Measurements from ENCODE around the gene CDH5. TPM values are rescaled to one million over a fixed set of nuclear protein-coding genes. Genes with fewer than 3 reads are reported as not detected.

The CDH5 gene, protein sequence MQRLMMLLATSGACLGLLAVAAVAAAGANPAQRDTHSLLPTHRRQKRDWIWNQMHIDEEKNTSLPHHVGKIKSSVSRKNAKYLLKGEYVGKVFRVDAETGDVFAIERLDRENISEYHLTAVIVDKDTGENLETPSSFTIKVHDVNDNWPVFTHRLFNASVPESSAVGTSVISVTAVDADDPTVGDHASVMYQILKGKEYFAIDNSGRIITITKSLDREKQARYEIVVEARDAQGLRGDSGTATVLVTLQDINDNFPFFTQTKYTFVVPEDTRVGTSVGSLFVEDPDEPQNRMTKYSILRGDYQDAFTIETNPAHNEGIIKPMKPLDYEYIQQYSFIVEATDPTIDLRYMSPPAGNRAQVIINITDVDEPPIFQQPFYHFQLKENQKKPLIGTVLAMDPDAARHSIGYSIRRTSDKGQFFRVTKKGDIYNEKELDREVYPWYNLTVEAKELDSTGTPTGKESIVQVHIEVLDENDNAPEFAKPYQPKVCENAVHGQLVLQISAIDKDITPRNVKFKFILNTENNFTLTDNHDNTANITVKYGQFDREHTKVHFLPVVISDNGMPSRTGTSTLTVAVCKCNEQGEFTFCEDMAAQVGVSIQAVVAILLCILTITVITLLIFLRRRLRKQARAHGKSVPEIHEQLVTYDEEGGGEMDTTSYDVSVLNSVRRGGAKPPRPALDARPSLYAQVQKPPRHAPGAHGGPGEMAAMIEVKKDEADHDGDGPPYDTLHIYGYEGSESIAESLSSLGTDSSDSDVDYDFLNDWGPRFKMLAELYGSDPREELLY
- total RNA-seq (2022; extraction: Qiagen RNA extraction), result 0.09 to 0.22 TPM (median 0.16 TPM) in 5 replicates

DNA sequence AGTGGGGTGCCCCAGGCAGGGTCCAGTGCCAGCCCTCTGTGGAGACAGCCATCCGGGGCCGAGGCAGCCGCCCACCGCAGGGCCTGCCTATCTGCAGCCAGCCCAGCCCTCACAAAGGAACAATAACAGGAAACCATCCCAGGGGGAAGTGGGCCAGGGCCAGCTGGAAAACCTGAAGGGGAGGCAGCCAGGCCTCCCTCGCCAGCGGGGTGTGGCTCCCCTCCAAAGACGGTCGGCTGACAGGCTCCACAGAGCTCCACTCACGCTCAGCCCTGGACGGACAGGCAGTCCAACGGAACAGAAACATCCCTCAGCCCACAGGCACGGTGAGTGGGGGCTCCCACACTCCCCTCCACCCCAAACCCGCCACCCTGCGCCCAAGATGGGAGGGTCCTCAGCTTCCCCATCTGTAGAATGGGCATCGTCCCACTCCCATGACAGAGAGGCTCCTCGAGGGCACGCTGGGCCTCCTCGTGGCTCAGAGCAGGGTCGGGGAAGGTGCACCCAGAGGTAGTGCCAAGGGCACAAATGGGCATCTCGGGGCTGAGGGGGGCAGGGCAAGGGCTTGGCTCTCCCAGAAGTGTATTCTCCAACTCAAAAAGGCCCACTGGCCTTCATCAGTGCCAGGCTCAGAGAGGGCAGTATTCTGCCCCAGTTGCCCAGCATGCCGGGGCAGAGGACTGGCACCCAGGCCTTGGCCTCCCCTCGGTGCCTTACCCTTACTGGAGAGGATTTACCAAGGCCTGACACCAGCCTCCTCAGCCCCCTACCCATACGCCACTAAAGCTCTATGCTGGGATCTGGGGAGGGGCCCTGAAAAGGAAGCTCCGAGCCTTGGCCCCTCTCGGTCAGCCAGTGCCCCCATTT, at the start of gene CDH5:
TSS of gene CDH5 (plus strand) at position 259 of the 867 bp plus-strand sequence. CDS start 12,647 bp downstream, outside the sequence.

DNA sequence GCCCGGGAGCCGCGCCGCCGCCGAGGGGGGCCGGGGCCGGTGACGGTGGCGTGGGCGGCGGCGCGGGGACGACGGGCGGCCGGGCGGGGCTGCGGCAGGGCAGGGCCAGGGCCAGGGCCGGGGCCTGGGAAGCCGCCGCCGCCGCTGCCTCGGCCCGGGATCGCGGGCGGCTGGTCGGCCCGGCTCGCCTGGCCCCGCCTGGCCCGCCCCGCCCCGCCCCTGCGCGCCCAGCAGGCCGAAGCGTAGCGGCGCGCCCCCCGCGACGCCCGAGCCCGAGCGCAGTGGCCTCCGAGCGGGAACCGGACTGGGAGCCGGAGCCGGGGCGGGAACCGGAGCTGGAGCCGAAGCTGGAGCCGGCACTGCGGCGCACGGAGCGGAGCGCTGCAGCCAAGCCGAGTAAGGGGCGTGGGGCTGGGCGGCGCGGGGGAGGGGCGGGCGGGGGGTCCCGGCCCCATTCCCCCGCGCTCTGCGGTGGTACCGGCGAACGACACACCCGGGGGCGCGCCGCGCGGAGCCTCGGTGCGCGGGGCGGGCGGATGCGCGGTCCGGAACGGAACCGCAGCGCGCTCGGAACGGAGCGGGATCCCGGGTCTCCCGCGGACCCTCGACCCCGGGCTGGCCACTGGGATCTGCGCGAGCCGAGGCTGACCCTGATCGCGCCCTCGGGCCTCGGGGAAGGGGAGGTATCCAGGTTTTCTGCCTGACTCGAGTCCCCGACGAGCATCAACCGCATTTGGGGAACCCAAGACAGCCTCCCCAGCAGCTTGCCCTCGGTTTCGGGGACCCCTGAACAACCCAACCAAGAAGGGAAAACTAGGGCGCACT, 60.8 kb downstream of the CDH5 start, which contains the start of gene BEAN1:
TSS of gene BEAN1 (plus strand) at position 260 of the 825 bp plus-strand sequence. CDS start 10,382 bp downstream, outside the sequence.

Other genes with a start within 250 kb of the CDH5 start
- 2.4 to 3.9 TPM (median 2.9 TPM) in 5 replicates for gene BEAN1, start 60.6 kb downstream of the CDH5 start, total RNA-seq (2022; extraction: Qiagen RNA extraction)
- gene TK2, start 183.4 kb downstream of the CDH5 start, total RNA-seq (2022; extraction: Qiagen RNA extraction), result 15.4 to 18.2 TPM (median 16.1 TPM) in 5 replicates
- 61.7 to 68.7 TPM (median 67.2 TPM) in 5 replicates for gene CKLF, start 185.9 kb downstream of the CDH5 start, total RNA-seq (2022; extraction: Qiagen RNA extraction)
- gene CMTM1, start 199.7 kb downstream of the CDH5 start, total RNA-seq (2022; extraction: Qiagen RNA extraction), result 0.63 to 1.7 TPM (median 1.2 TPM) in 5 replicates
- not detected in 5 replicates for gene CMTM2, start 212.8 kb downstream of the CDH5 start, total RNA-seq (2022; extraction: Qiagen RNA extraction)
- 76.9 to 83.6 TPM (median 82.0 TPM) in 5 replicates for gene CMTM3, start 238.0 kb downstream of the CDH5 start, total RNA-seq (2022; extraction: Qiagen RNA extraction)